GM19324 (cell line): ENCODE results near the gene GOLGA3.
"Not testable (repeated sequence)": the region's sequence is repeated elsewhere in the genome, so short reads cannot be mapped to it uniquely, and the experiment has no call there.

Experiments
- ATAC-seq: cut with Tn5 transposase; IDR thresholded peaks from one replicate; pipeline ENCODE4 v1.9.1; 2021; ENCODE audit warnings: mild to moderate bottlenecking, moderate library complexity; ENCODE audit not compliant: unreplicated experiment, low FRiP score

The GOLGA3 gene

GRCh38 chr12:132828706-132829534, at the start of gene GOLGA3:
Gene GOLGA3 (minus strand): TSS chr12:132828869. CDS start chr12:132822128, 6,741 bp downstream.
- peak; percentile 92 for ATAC-seq

GRCh38 chr12:132874620-132875019, 46.0 kb upstream of the GOLGA3 start:
- not testable (repeated sequence) for ATAC-seq

GRCh38 chr12:132874175-132874574, 45.5 kb upstream of the GOLGA3 start:
- no peak for ATAC-seq

GRCh38 chr12:132873724-132874123, 45.1 kb upstream of the GOLGA3 start:
- no peak for ATAC-seq

GRCh38 chr12:132872975-132873421, 44.3 kb upstream of the GOLGA3 start:
- no peak for ATAC-seq

- ATAC-seq = no peak
Observed at GRCh38 chr12:132872073-132872855, 43.6 kb upstream of the GOLGA3 start.

- no peak for ATAC-seq
Observed at GRCh38 chr12:132869551-132869950, 40.9 kb upstream of the GOLGA3 start.

- no peak for ATAC-seq
Observed at GRCh38 chr12:132866251-132866828, 37.7 kb upstream of the GOLGA3 start.

GRCh38 chr12:132861558-132861957, 32.9 kb upstream of the GOLGA3 start:
- ATAC-seq = no peak

- no peak for ATAC-seq
Observed at GRCh38 chr12:132858718-132859266, 30.1 kb upstream of the GOLGA3 start.

GRCh38 chr12:132857019-132857418, 28.4 kb upstream of the GOLGA3 start:
- ATAC-seq = not testable (repeated sequence)

GRCh38 chr12:132856581-132856980, 27.9 kb upstream of the GOLGA3 start:
- no peak for ATAC-seq

- ATAC-seq = not testable (repeated sequence)
Observed at GRCh38 chr12:132855211-132855610, 26.5 kb upstream of the GOLGA3 start.

- ATAC-seq = no peak
Observed at GRCh38 chr12:132853285-132854092, 24.8 kb upstream of the GOLGA3 start.

- no peak for ATAC-seq
Observed at GRCh38 chr12:132852496-132852895, 23.8 kb upstream of the GOLGA3 start.

- ATAC-seq = no peak
Observed at GRCh38 chr12:132851465-132851864, 22.8 kb upstream of the GOLGA3 start.

- no peak for ATAC-seq
Observed at GRCh38 chr12:132850291-132850690, 21.6 kb upstream of the GOLGA3 start.

GRCh38 chr12:132848521-132848920, 19.9 kb upstream of the GOLGA3 start:
- no peak for ATAC-seq

- ATAC-seq = no peak
Observed at GRCh38 chr12:132847363-132848356, 19.0 kb upstream of the GOLGA3 start.
